SH-SY5Y (cell line): Measurements from ENCODE around the gene MBD3L2B.
"Not testable (repeated sequence)": the region's sequence is repeated elsewhere in the genome, so short reads cannot be mapped to it uniquely, and the experiment has no call there.

Source experiments
- GATA2 ChIP-seq: IDR thresholded peaks from 2 replicates; pipeline ENCODE4 v1.6.1; 2011; ENCODE audit warnings: mild to moderate bottlenecking, low read depth, low read length
- GATA3 ChIP-seq: IDR thresholded peaks from 2 replicates; pipeline ENCODE4 v1.6.1; 2011; ENCODE audit warnings: low read depth, mild to moderate bottlenecking, low read length, moderate library complexity

MBD3L2B gene

GRCh38 chr19:7021331-7021730, at the start of gene MBD3L2B:
Gene MBD3L2B (minus strand): TSS chr19:7021431. CDS start chr19:7021397, 34 bp downstream.
- TF ChIP-seq GATA2, GATA3: not testable (repeated sequence)

GRCh38 chr19:7069904-7070226, 48.6 kb upstream of the MBD3L2B start:
- TF ChIP-seq GATA2: no peak
- no peak for TF ChIP-seq GATA3

- TF ChIP-seq GATA2: no peak
- TF ChIP-seq GATA3: no peak
Observed at GRCh38 chr19:7069042-7069903, 48.0 kb upstream of the MBD3L2B start, which contains the start of gene ZNF557. Gene ZNF557 (plus strand): TSS chr19:7069703. CDS start chr19:7075075, 5,372 bp downstream.

GRCh38 chr19:7068599-7068998, 47.4 kb upstream of the MBD3L2B start:
- TF ChIP-seq GATA3: no peak
- no peak for TF ChIP-seq GATA2

- TF ChIP-seq GATA2 (no peak), GATA3 (no peak)
Observed at GRCh38 chr19:7067716-7068115, 46.5 kb upstream of the MBD3L2B start.

- TF ChIP-seq GATA3: no peak
- no peak for TF ChIP-seq GATA2
Observed at GRCh38 chr19:7063764-7064418, 42.7 kb upstream of the MBD3L2B start.

- TF ChIP-seq GATA3 (no peak), GATA2 (no peak)
Observed at GRCh38 chr19:7063339-7063738, 42.1 kb upstream of the MBD3L2B start.

GRCh38 chr19:7058576-7058975, 37.3 kb upstream of the MBD3L2B start, which contains the start of gene MBD3L3:
Gene MBD3L3 (minus strand): TSS chr19:7058676. CDS start chr19:7058605, 71 bp downstream.
- TF ChIP-seq GATA3, GATA2: not testable (repeated sequence)

- TF ChIP-seq GATA3, GATA2: not testable (repeated sequence)
Observed at GRCh38 chr19:7049021-7049420, 27.8 kb upstream of the MBD3L2B start, which contains the start of gene MBD3L2. Gene MBD3L2 (plus strand): TSS chr19:7049321. CDS start chr19:7049374, 53 bp downstream.

GRCh38 chr19:7040079-7040478, 18.8 kb upstream of the MBD3L2B start, which contains the start of gene MBD3L4:
Gene MBD3L4 (minus strand): TSS chr19:7040179. CDS start chr19:7040144, 35 bp downstream.
- not testable (repeated sequence) for TF ChIP-seq GATA2, GATA3

- TF ChIP-seq GATA3, GATA2: not testable (repeated sequence)
Observed at GRCh38 chr19:7030278-7030677, 9.0 kb upstream of the MBD3L2B start, which contains the start of gene MBD3L5. Gene MBD3L5 (plus strand): TSS chr19:7030578. CDS start chr19:7030612, 34 bp downstream.

GRCh38 chr19:7018828-7019227, 2.4 kb downstream of the MBD3L2B start:
- TF ChIP-seq GATA2 (no peak), GATA3 (no peak)

- no peak for TF ChIP-seq GATA2
- no peak for TF ChIP-seq GATA3
Observed at GRCh38 chr19:7013678-7014077, 7.6 kb downstream of the MBD3L2B start.
